ENCODE data around the gene TEKT1. TPM values are rescaled to one million over a fixed set of nuclear protein-coding genes. Genes with fewer than 3 reads are reported as not detected.

Gene TEKT1
- total and polyA plus RNA-seq, 2 experiments from 2014 or later: not detected

DNA sequence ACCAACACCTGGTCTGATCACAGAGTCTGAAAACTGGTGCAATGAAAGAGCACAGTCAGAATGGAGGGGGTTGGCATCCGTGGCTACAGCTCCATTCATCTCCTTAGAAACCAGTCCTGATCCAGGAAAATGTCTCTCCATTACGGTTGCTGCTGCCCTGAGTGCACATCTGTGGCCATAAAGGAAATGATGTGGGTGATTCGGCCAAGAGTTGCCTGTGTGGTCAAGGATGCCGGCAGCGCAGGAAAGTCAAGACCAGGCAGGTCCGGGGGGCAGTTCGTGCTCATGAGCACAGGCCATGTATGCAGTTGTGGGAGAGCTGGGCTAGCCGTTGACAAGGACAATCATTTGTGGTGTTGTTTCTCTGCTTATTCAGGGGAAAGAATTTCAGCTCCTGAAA is 69.8 kb downstream of the TEKT1 start:
- Mint-ChIP-seq H3K4me3 (no peak overlapping the region), H3K4me1 (peaks cover 6% of the 10 kb centered on the region; the same call in 2 of the 3 replicates), H3K36me3 (ENCODE audit: low read depth) (no peaks in the 10 kb centered on the region), H3K9me3 (0 out of 3 replicates have a peak, but pooled peaks cover 4% of the 10 kb centered on the region), H3K27me3 (ENCODE audit: insufficient read depth, low read depth, poor library complexity) (peaks cover 14% of the 10 kb centered on the region), H3K27ac (no peak overlapping the region)
- Histone ChIP-seq H3K4me2 (no peak overlapping the region), H3K36me3 (ENCODE audit: insufficient read depth) (no peaks in the 10 kb centered on the region), H3K27ac (ENCODE audit: low read depth) (no peak overlapping the region), H3K4me1 (ENCODE audit: insufficient read depth) (0 out of 2 replicates have a peak, but pooled peaks cover 4% of the 10 kb centered on the region), H4K20me1 (replicated peaks; ENCODE audit: insufficient read depth) (no peaks in the 10 kb centered on the region), H2AFZ (no peak overlapping the region), H3F3A (replicated peaks; ENCODE audit: low read depth) (no peaks in the 10 kb centered on the region), H3K79me2 (replicated peaks; ENCODE audit: insufficient read depth) (no peaks in the 10 kb centered on the region), H3K27me3 (ENCODE audit: insufficient read depth) (no peaks in the 10 kb centered on the region), H3K4me3 (no peak overlapping the region), H3K9me2 (ENCODE audit: insufficient read depth) (no peaks in the 10 kb centered on the region; the same call in 1 of the 2 replicates)
- ATAC-seq: no peak
- DNase-seq (ENCODE audit: low spot score): no peak
- TF ChIP-seq, protein P1, sequence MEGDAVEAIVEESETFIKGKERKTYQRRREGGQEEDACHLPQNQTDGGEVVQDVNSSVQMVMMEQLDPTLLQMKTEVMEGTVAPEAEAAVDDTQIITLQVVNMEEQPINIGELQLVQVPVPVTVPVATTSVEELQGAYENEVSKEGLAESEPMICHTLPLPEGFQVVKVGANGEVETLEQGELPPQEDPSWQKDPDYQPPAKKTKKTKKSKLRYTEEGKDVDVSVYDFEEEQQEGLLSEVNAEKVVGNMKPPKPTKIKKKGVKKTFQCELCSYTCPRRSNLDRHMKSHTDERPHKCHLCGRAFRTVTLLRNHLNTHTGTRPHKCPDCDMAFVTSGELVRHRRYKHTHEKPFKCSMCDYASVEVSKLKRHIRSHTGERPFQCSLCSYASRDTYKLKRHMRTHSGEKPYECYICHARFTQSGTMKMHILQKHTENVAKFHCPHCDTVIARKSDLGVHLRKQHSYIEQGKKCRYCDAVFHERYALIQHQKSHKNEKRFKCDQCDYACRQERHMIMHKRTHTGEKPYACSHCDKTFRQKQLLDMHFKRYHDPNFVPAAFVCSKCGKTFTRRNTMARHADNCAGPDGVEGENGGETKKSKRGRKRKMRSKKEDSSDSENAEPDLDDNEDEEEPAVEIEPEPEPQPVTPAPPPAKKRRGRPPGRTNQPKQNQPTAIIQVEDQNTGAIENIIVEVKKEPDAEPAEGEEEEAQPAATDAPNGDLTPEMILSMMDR (conservative IDR thresholded peaks at IDR 0.05; ENCODE audit: low read depth in 2 of 2): no peak
- TF ChIP-seq STAT1 (IDR thresholded peaks at IDR 0.05; ENCODE audit: unreplicated experiment) (no peak), NANOG (IDR thresholded peaks at IDR 0.05; ENCODE audit: borderline replicate concordance) (no peak), JUNB (IDR thresholded peaks at IDR 0.05; ENCODE audit: unreplicated experiment) (no peak), EZH2phosphoT487 (IDR thresholded peaks at IDR 0.05; ENCODE audit: unreplicated experiment) (no peak)
- TF ChIP-seq, protein P2, sequence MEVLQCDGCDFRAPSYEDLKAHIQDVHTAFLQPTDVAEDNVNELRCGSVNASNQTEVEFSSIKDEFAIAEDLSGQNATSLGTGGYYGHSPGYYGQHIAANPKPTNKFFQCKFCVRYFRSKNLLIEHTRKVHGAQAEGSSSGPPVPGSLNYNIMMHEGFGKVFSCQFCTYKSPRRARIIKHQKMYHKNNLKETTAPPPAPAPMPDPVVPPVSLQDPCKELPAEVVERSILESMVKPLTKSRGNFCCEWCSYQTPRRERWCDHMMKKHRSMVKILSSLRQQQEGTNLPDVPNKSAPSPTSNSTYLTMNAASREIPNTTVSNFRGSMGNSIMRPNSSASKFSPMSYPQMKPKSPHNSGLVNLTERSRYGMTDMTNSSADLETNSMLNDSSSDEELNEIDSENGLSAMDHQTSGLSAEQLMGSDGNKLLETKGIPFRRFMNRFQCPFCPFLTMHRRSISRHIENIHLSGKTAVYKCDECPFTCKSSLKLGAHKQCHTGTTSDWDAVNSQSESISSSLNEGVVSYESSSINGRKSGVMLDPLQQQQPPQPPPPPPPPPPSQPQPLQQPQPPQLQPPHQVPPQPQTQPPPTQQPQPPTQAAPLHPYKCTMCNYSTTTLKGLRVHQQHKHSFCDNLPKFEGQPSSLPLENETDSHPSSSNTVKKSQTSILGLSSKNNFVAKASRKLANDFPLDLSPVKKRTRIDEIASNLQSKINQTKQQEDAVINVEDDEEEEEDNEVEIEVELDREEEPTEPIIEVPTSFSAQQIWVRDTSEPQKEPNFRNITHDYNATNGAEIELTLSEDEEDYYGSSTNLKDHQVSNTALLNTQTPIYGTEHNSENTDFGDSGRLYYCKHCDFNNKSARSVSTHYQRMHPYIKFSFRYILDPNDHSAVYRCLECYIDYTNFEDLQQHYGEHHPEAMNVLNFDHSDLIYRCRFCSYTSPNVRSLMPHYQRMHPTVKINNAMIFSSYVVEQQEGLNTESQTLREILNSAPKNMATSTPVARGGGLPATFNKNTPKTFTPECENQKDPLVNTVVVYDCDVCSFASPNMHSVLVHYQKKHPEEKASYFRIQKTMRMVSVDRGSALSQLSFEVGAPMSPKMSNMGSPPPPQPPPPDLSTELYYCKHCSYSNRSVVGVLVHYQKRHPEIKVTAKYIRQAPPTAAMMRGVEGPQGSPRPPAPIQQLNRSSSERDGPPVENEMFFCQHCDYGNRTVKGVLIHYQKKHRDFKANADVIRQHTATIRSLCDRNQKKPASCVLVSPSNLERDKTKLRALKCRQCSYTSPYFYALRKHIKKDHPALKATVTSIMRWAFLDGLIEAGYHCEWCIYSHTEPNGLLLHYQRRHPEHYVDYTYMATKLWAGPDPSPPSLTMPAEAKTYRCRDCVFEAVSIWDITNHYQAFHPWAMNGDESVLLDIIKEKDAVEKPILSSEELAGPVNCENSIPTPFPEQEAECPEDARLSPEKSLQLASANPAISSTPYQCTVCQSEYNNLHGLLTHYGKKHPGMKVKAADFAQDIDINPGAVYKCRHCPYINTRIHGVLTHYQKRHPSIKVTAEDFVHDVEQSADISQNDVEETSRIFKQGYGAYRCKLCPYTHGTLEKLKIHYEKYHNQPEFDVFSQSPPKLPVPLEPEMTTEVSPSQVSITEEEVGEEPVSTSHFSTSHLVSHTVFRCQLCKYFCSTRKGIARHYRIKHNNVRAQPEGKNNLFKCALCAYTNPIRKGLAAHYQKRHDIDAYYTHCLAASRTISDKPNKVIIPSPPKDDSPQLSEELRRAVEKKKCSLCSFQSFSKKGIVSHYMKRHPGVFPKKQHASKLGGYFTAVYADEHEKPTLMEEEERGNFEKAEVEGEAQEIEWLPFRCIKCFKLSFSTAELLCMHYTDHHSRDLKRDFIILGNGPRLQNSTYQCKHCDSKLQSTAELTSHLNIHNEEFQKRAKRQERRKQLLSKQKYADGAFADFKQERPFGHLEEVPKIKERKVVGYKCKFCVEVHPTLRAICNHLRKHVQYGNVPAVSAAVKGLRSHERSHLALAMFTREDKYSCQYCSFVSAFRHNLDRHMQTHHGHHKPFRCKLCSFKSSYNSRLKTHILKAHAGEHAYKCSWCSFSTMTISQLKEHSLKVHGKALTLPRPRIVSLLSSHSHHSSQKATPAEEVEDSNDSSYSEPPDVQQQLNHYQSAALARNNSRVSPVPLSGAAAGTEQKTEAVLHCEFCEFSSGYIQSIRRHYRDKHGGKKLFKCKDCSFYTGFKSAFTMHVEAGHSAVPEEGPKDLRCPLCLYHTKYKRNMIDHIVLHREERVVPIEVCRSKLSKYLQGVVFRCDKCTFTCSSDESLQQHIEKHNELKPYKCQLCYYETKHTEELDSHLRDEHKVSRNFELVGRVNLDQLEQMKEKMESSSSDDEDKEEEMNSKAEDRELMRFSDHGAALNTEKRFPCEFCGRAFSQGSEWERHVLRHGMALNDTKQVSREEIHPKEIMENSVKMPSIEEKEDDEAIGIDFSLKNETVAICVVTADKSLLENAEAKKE (CRISPR knock-in tag; IDR thresholded peaks at IDR 0.05): no peak

Measured in GM23338 (cell line).